GM12873 (cell line): ENCODE measurements around the gene CMTR1.
A peak's percentile ranks its signal among the peaks of the same experiment; 100 is the strongest.

ENCODE experiments used
- CTCF ChIP-seq: IDR thresholded peaks from 2 replicates; pipeline ENCODE4 v1.5.1; 2012; ENCODE audit warnings: low read depth, mild to moderate bottlenecking, moderate library complexity, low read length, control low read depth; ENCODE audit not compliant: insufficient read depth; ENCODE audit errors: missing control alignments

CMTR1 gene

GRCh38 chr6:37486121-37486839 lies 53.3 kb downstream of the CMTR1 start:
- no peak for TF ChIP-seq CTCF

- no peak for TF ChIP-seq CTCF
These were observed 54.8 kb downstream of the CMTR1 start for GRCh38 chr6:37487591-37488380.

GRCh38 chr6:37488476-37488875 lies 55.5 kb downstream of the CMTR1 start:
- TF ChIP-seq CTCF: no peak

- TF ChIP-seq CTCF: peak; percentile 44
These were observed 56.8 kb downstream of the CMTR1 start for GRCh38 chr6:37489697-37490336.

- no peak for TF ChIP-seq CTCF
These were observed 57.6 kb downstream of the CMTR1 start for GRCh38 chr6:37490536-37491170.

GRCh38 chr6:37491171-37491829 lies 58.3 kb downstream of the CMTR1 start:
- TF ChIP-seq CTCF: no peak
